Calu3 (cell line): ENCODE measurements around the gene TBL1X. TPM values are rescaled to one million over a fixed set of nuclear protein-coding genes. Genes with fewer than 3 reads are reported as not detected.

Source experiments
- BruUV-seq: library from RNA; stranded (reverse); fragments of 400-500 nt; replicated peaks from 2 replicates; lab custom pipeline; 2021; lab: Mats Ljungman, UMichigan
- CTCF ChIA-PET: fragments of 300-600 bp; sonication (Branson Sonifier 250); formaldehyde crosslinking; loops from one replicate; lab custom pipeline; 2022; ENCODE audit warnings: antibody characterized with exemption; lab: Charles Lee
- DNase-seq: peaks from one replicate; pipeline ENCODE4 v3.0.0; 2022
- H3K27ac Mint-ChIP-seq: one replicate; pipeline ENCODE4 v1.8.0; 2022; ENCODE audit warnings: mixed read lengths; ENCODE audit not compliant: unreplicated experiment
- H3K27me3 Mint-ChIP-seq: one replicate; pipeline ENCODE4 v1.8.0; 2022; ENCODE audit warnings: mixed read lengths; ENCODE audit not compliant: unreplicated experiment
- H3K36me3 Mint-ChIP-seq: one replicate; pipeline ENCODE4 v1.8.0; 2022; ENCODE audit warnings: mild to moderate bottlenecking, moderate library complexity, mixed read lengths; ENCODE audit not compliant: insufficient read depth, unreplicated experiment
- H3K4me1 Mint-ChIP-seq: one replicate; pipeline ENCODE4 v1.8.0; 2022; ENCODE audit warnings: mild to moderate bottlenecking, low read depth, mixed read lengths; ENCODE audit not compliant: unreplicated experiment
- H3K4me3 Mint-ChIP-seq: one replicate; pipeline ENCODE4 v1.8.0; 2022; ENCODE audit warnings: mild to moderate bottlenecking, low read depth, moderate library complexity, mixed read lengths; ENCODE audit not compliant: unreplicated experiment
- H3K9me3 Mint-ChIP-seq: one replicate; pipeline ENCODE4 v1.8.0; 2022; ENCODE audit warnings: low read depth, mixed read lengths; ENCODE audit not compliant: unreplicated experiment
- CTCF ChIP-seq: fragments of 200-600 bp; IDR thresholded peaks from one replicate; pipeline ENCODE4 v1.8.0; 2022; ENCODE audit warnings: antibody characterized with exemption; ENCODE audit not compliant: unreplicated experiment
- intact Hi-C: fragments of 100-400 bp; cut with micrococcal nuclease; formaldehyde crosslinking; loops from one replicate; pipeline ENCODE4 v1.10.0; 2022; ENCODE audit not compliant: unreplicated experiment
- total RNA-seq: library from RNA; stranded (reverse); gene quantifications from 2 replicates; pipeline ENCODE4 v1.2.3, GENCODE V29; 2022

The TBL1X gene
- total RNA-seq, 1 experiment from 2014 or later, result 25.0 TPM

GRCh38 chrX:9566150-9566621 lies 101.3 kb downstream of the TBL1X start:
- H3K9me3 Mint-ChIP-seq, result no peaks in the 10 kb centered on the region
- no peak overlapping the region for H3K4me3 Mint-ChIP-seq
- no peaks in the 10 kb centered on the region for H3K27me3 Mint-ChIP-seq
- DNase-seq, result peak; percentile 50
- H3K36me3 Mint-ChIP-seq, result no peaks in the 10 kb centered on the region
- peaks cover 25% of the 10 kb centered on the region for H3K4me1 Mint-ChIP-seq
- TF ChIP-seq CTCF, result no peak
- no TSS peak for BruUV-seq
- no peak overlapping the region for H3K27ac Mint-ChIP-seq
- intact Hi-C loops, result no loop called here
- CTCF ChIA-PET, result no interaction called here

GRCh38 chrX:9569876-9570301 lies 105.0 kb downstream of the TBL1X start:
- CTCF ChIA-PET, result no interaction called here
- BruUV-seq, result no TSS peak
- Mint-ChIP-seq H3K27ac (no peak overlapping the region), H3K27me3 (no peaks in the 10 kb centered on the region), H3K36me3 (no peaks in the 10 kb centered on the region), H3K4me3 (no peak overlapping the region), H3K4me1 (peaks cover 11% of the 10 kb centered on the region), H3K9me3 (no peaks in the 10 kb centered on the region)
- no peak for TF ChIP-seq CTCF
- intact Hi-C loops, result no loop called here
- no peak for DNase-seq

DNA sequence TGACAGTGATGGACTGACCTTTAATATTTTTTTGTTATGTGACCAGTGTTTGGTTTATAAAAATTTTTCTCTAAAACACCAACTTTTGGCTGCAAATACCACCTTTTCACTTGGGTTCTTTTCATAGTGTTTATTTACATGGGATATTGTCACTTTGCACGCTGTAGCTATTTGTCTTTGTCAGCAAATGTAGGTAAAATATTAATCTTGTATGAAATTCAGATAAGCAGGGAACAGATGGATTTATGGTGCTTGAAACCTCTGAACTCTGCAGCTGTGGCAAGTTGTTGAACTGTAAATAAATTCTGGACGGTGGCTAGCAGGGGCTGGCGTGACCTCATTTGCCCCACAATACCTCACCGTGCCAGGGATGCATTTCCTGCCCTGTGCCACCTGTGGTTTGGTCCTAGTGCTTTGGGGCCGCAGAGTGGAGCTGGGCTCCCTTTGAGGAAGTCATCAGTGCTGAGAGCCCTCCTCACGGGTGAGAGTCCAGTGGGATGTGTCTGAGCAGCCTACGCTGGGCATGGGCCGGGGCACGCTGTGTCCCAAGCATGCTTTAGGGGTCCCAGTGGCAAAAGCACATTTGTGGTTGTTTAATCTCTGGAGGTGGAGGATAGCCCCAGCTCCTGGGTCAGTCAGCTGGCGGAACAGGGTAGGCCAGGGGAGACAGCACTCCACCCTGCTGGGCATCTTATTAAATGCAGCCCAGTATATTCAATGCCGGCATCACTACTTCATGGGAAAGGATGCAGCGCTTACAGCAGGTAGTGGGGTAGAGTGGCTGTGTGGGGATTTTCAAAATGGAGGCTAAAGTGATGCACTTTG lies 108.6 kb downstream of the TBL1X start:
- H3K9me3 Mint-ChIP-seq, result no peaks in the 10 kb centered on the region
- BruUV-seq, result no TSS peak
- H3K4me1 Mint-ChIP-seq, result no peaks in the 10 kb centered on the region
- H3K27me3 Mint-ChIP-seq, result no peaks in the 10 kb centered on the region
- intact Hi-C loops, result no loop called here
- no peaks in the 10 kb centered on the region for H3K36me3 Mint-ChIP-seq
- CTCF ChIA-PET, result interaction anchor here (0.6 to 1.1 kb wide), 2 partner anchors 14 to 495 kb away, joined by 3 to 4 read pairs; no protein-coding TSS in a partner anchor
- no peak for TF ChIP-seq CTCF
- H3K4me3 Mint-ChIP-seq, result no peak overlapping the region
- H3K27ac Mint-ChIP-seq, result no peak overlapping the region
- no peak for DNase-seq

GRCh38 chrX:9576059-9576458 lies 111.2 kb downstream of the TBL1X start:
- DNase-seq, result no peak
- no peak for TF ChIP-seq CTCF
- Mint-ChIP-seq H3K4me3 (no peak overlapping the region), H3K9me3 (no peaks in the 10 kb centered on the region), H3K27ac (no peak overlapping the region), H3K36me3 (no peaks in the 10 kb centered on the region), H3K27me3 (no peaks in the 10 kb centered on the region), H3K4me1 (no peaks in the 10 kb centered on the region)
- intact Hi-C loops, result no loop called here
- CTCF ChIA-PET, result no interaction called here
- no TSS peak for BruUV-seq
